ENCODE measurements around the gene WBP4.
"Not testable (repeated sequence)": the region's sequence is repeated elsewhere in the genome, so short reads cannot be mapped to it uniquely, and the experiment has no call there.

The WBP4 gene

DNA sequence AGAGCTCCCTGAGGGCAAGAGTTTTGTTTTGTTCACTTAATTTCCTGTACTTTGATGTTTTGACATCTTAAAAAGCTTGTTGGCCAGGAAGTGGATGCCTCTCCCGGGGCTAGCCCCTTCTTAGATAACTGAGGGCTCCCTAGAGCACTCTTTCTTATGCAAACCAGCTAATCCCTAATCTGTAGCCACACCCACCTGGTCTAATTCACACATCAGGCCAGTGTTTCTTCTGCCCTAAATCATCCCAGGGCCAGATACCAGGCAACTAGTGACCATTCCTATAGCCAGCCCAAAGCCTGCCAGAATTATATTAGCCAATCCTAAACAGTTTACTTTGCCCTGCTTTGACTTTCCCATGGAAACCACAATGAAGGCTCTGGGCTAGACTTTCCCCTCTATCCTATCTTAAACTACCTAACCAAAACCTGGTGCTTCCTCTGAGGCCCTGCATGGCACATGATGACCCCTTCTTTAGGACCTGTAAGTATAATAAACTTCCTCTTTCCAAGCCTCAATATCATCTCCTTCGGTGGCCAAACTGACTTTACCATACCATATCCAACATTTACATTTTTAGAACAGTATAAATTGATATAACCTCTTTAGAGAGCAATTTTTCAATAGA lies 24.8 kb downstream of the WBP4 start:
- no peak for DNase-seq (ENCODE audit: low spot score)

DNA sequence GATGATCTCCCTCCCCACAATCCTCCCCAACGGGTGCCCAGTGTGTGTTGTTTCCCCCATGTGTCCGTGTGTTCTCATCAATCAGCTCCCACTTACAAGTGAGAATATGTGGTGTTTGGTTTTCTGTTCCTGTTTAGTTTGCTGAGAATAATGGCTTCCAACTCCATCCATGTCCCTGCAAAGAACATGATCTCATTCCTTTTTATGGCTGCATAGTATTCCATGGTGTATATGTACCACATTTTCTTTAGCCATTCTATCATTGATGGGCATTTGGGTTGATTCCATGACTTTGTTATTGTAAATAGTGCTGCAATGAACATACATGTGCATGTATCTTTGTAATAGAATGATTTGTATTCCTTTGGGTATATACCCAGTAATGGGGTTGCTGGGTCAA lies 34.4 kb downstream of the WBP4 start:
- DNase-seq (ENCODE audit: low spot score) = not testable (repeated sequence)

DNA sequence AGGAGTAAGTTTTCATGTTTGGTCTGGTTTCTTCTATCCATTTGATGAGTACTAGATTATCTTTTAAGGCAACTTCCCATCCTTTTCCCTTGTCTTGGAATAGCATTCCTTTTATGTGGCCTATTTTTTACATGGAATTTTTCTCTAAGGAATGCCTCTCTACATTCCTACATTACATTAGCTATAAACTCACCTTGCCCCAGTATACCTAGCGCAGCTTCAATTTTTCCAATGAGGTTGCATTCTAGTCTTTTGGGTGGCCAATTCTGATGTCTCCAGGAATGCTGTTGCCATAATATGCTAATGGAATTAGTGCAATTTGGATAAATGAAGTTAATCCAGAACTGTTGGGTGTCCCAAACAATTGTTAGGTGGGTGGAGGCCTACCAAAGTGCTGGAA lies 37.5 kb downstream of the WBP4 start:
- DNase-seq (ENCODE audit: low spot score) = no peak

DNA sequence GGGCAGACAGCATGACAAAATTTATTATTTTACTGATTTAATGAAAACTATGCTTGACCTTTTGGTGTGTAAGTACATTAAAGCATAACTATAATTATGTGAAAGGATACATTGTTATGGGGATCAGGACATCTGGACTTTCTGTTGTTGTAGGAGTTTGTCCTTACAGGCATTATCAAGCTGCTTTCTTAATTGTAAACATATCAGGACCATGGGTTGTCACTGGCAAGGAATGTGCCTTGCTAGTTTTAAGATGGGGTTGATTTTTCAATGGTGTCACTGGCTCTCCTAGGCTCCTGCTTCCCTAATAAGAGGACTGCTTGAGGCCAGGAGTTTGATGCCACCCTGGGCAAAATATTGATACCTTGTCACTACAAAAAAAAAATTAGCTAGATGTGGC lies 38.7 kb downstream of the WBP4 start:
- no peak for DNase-seq (ENCODE audit: low spot score)

DNA sequence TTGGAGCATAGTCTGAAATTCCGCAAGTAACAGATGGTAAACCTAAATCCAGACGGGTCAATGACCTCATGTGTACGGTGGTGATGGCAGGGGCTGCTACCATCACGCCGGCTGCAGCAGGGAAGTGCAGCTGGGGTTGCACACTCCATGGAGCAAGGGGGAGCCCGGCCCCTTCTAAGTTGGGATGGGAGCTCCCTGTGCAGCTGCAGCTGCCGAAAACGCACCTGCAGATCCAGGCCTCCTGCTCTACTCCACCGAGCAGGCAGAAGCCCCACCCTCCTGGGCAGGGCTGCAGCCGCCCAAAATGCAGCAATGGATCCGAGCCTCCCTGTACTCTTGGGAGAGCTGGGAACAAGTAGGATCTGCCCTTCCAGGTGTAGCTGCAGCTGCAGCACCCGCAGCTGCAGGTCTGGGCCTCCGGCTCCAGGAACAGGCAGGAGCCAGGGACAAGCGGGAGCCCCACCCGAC lies 45.8 kb downstream of the WBP4 start:
- DNase-seq (ENCODE audit: low spot score) = no peak

DNA sequence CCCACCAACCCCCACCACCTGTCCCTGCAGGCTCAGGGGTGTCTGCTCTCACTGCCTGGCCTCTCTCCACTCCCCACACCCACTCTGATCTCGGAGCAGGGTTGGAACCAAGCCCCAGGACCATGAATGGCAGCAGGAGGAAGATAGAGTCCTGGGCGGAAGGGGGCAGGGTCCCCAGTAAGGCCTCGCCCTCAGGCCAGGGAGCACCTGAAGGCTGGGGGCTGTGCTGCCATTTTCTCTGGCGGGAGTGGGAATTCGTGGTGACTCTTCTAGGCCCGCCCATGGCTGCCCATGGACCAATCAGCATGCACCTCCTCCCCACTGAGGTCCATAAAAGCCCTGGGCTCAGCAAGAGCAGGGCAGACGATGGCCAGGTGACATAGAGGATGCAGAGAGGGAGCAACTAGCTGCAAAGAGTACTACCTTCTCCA lies 46.3 kb downstream of the WBP4 start:
- no peak for DNase-seq (ENCODE audit: low spot score)

DNA sequence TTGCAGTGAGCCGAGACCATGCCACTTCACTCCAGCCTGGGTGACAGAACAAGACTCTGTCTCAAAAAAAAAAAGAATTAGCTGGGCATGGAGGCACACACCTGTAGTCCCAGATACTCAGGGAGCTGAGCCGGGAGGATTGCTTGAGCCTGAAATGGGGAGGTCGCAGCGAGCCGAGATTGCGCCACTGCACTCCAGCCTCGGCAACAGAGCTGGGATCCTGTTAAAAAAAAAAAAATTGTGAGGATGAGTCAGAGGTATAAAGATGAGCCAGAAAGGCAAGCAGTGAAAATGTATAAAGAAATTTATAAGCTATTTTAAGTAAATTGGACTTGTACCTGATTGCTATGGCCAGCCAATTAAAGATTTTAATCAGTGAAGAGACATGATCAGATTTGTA lies 50.1 kb downstream of the WBP4 start:
- no peak for DNase-seq (ENCODE audit: low spot score)

DNA sequence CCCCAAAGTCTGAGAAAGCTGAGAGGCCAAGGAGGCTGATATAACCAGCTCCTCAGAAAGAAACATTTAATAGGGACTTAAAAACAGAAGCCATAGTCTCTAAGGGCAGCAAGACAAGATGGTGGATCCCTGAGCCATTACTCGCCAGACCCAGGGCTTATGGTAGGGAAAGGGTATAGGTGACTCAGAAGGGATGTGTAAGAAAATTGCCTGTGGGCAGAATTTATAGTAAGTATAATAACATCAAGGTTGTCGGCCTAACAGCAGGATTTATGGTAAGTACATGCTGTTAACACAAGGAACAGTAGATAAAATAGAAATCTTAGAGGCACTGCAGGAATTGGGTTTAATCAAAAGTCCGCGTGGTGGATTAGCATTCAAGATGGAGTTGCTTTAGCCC lies 56.6 kb downstream of the WBP4 start:
- no peak for DNase-seq (ENCODE audit: low spot score)

DNA sequence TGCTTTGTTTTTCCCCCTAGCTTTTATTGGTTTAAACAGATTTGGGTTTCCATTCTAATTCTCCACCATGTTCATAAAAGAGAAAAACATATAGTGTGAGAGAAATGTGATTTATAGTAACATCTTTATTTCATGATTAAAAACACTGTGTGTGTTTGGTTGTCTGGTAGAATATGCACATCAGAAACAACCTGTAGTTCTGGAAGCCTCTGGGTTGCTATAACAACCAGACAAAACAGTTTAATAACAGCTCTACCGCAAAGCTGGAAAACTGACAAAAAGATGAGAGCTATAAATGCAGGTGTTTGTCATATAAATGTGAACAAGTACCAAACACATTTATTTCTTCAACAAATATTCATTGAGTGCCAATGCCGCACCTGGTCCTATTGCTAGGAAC lies 61.5 kb downstream of the WBP4 start:
- DNase-seq (ENCODE audit: low spot score) = peak; percentile 24

DNA sequence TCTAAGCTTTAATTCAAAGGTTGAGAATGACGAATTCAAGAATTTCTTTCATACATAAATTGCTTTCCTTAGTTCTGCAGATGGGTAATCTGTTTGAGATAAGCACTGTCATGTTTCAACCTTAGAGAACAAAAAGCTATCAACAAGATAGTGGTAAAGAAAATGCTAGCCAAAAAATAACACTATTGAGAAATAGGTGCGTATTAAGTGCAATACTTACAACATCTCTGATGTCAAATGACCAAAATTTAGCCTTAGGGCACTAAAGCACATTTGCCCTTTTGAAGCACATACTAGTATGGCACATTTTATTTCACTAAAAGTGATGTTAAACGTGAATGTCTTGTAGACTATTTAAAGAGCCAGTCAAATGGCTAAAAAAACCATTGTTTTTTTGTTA lies 66.4 kb downstream of the WBP4 start:
- DNase-seq (ENCODE audit: low spot score) = no peak

DNA sequence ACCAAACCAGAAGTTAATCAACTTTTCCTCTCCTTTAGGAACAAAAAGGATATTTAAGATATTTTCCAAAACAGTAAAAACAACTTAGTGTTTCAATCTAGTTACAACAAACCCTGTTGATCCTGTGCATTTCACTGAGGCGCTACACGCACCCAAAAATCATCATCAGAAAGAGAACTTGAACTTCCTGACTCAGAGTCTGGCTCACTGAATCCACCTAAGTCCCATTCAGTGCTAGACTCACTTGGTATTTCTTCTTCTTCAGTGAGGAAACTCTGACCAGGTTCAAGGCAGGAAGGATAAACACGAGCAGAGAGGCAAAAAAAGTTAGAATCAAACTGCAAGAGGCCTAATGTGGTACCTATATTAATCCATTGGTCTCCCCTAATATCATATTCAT lies 69.0 kb downstream of the WBP4 start:
- no peak for DNase-seq (ENCODE audit: low spot score)

DNA sequence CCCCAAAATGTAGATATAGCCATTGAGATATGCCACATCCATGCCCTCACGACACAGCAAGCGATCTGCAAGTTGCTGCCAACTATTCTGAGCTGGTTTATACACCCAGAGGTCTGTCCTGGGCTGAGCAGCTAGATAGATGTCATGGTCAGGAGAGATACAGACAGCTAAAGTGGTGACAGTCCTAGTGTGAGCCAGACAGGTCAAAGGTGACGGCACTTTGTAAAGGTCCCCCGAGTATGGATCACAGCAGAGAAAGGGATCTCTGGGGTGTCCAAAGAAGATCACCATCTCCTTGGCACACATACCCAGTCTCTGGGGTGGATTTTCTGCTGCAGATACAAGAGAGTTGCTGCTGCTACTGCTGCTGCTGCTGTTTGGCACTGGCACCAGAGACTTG lies 69.9 kb downstream of the WBP4 start:
- not testable (repeated sequence) for DNase-seq (ENCODE audit: low spot score)

DNA sequence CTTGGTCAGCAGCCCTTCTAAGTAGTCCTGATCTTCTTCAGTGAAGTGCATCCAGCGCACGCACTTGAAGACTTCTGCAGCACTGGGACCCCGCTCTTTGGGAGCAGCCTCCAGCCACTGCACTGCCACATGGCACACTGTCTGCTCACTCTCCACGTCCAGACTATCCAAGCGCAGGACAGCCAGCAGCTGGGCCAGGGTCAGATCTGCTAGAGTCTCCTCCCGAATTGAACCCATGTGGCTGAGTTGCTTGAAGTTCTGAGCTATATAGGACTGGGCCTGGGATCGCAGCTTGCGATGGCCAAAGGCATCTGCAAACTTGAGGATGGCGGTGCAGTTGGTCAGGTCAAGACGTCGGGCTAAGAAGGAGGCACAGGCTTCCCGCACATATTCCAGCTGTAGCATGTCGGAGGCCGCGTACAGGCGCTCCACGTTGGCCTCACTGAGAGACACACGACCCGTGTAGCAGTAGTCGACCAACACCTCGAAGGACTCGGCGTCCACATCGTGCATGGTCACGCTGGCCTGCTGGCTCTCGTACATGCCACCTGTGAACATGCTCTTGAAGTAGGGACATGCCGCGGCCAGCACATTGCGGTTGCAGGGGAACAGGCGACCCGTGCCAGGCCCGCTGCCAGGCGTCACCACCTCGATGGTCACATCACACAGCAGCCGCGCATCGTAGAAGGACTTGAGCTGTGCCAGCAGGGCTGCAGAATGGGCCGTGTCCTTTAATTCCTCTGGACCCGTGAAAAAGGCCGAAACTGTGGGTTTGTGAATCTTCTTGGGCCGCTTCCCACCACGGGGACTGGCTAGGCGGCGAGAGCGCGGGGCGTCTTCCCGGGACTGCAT lies 70.6 kb downstream of the WBP4 start:
- not testable (repeated sequence) for DNase-seq (ENCODE audit: low spot score)

DNA sequence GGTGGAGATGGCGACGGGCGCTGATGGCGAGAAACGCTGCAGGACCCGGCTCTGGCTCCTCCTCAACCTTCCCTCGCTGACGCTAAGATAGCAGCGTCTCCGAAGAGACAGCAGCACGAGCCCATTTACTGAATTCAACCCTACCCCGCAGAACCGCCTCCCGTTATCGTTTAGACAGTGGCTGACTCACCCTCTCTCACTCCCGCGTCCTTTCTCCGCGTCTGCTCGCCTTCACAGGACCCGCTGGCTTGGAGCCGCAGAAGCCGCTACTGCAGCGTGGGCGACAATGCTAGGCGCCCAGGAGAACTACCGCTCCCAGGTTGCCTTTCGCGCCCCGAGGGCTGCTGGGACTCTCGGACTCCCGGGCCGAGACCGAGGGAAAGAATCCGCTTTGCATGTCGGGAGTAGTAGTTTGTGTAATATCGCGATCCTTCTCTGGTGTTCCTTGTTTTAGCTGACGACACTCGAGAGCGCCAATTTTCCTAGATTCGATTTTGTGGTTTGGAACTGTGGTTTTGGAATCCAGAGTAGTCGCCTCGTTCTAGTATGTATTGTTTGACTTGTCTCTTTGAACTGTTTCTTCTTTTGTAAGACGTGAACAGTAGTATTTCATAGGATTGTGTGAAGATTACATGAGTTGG lies 71.3 kb downstream of the WBP4 start, which contains the start of gene KBTBD6:
KBTBD6 (minus strand) TSS at position 291 of the 641 bp plus-strand sequence. CDS start 291 bp downstream, outside the sequence.
- DNase-seq (ENCODE audit: low spot score) = peak; percentile 99
